GM21423 (cell line): ENCODE measurements around the gene LAMC2.
"Not testable (repeated sequence)": the region's sequence is repeated elsewhere in the genome, so short reads cannot be mapped to it uniquely, and the experiment has no call there.

Source experiments
- ATAC-seq: cut with Tn5 transposase; IDR thresholded peaks from one replicate; pipeline ENCODE4 v1.9.1; 2021; ENCODE audit warnings: mild to moderate bottlenecking, moderate library complexity; ENCODE audit not compliant: unreplicated experiment

The LAMC2 gene

DNA sequence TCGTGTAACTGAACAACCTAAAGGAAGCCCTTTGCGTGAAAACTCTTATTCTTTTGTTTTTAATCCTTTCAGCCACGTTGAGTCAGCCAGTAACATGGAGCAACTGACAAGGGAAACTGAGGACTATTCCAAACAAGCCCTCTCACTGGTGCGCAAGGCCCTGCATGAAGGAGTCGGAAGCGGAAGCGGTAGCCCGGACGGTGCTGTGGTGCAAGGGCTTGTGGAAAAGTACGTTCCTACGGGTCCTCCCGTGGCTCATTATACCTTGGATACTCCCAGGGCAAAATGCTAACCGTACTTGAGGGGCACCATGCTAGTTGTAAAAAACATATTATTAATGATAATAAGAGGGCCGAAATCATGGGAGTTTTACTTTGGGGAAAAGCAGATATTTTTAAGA, 49.4 kb downstream of the LAMC2 start:
- ATAC-seq = no peak

DNA sequence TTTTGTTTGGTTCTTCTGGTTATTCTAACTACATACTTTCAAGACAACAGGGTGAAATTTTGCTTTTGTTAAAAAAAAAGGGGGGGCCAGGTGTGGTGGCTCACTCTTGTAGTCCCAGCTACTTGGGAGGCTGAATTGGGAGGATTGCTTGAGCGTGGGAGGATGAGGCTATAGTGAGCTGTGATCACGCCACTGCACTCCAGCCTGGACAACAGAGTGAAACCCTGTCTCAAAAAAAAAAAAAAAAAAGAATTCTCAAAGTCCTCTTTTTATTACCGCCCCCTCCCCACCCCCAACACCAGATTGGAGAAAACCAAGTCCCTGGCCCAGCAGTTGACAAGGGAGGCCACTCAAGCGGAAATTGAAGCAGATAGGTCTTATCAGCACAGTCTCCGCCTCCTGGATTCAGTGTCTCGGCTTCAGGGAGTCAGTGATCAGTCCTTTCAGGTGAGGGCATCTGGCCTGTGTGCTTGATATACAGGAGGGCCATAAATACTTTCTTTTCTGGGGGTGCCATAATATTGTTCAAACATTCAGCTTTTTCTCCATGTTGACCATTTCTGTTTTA, 50.2 kb downstream of the LAMC2 start:
- no peak for ATAC-seq

DNA sequence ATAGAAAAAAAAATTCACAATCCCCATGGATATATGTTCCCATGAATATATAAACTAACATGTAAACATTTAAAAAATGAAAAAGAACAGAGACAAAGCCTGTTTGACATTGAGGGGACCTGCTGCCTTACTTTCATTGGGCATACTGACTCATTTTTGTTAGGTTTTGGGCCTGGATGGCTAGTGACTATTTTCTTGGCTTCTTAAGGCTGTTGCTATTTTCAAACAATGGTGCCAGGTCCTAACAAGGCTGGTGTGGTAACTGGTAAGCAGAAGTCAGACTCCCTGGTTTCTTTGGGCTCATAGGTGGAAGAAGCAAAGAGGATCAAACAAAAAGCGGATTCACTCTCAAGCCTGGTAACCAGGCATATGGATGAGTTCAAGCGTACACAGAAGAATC, 51.0 kb downstream of the LAMC2 start:
- ATAC-seq = no peak

DNA sequence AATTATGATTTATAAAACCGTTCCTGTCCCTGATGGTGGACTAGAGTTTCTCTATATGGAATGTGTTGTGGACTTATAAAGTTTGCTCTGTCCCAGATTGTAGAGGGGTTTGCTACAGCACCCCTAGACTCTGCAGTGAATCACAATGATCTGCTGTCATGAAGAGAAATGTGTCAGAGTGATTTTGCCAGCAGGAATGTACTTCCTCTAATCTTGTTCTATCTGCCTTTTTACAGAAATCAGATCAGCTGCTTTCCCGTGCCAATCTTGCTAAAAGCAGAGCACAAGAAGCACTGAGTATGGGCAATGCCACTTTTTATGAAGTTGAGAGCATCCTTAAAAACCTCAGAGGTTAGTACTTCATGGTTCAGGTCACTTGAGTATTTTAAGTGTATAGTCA, 52.0 kb downstream of the LAMC2 start:
- no peak for ATAC-seq

DNA sequence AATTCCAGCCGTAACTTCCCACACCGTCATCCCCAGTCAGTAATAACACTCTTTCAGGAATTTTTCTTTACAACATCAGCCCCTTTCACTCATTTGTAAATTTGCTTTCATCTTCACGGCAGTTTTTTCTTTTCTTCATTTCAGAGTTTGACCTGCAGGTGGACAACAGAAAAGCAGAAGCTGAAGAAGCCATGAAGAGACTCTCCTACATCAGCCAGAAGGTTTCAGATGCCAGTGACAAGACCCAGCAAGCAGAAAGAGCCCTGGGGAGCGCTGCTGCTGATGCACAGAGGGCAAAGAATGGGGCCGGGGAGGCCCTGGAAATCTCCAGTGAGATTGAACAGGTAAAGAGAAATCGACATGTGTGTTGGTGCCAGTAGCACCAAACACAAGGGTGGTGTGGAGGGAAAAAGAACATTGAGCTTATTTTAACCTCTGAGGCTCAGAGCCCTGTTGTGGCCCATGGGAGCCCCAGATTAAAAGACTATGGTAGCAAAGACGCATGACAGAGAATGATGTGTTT, 53.2 kb downstream of the LAMC2 start:
- no peak for ATAC-seq

DNA sequence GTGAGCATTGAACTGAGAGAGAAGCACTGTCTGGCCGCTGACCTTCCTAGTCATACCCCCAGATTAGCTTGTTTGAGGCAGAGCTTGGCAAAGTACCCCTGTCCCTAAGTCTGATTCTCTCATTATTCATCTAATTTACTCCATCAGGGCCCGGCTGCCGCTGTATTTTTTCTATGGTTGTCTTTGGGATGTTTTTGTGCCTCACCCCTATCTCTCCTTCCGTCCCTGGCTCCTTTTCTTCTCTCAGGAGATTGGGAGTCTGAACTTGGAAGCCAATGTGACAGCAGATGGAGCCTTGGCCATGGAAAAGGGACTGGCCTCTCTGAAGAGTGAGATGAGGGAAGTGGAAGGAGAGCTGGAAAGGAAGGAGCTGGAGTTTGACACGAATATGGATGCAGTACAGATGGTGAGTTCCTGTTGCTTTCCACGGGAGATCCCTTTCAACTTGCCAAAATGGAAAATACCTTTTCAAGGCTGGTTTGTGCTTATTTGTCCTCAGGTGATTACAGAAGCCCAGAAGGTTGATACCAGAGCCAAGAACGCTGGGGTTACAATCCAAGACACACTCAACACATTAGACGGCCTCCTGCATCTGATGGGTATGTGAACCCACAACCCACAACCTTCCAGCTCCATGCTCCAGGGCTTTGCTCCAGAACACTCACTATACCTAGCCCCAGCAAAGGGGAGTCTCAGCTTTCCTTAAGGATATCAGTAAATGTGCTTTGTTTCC, 53.9 kb downstream of the LAMC2 start:
- no peak for ATAC-seq

DNA sequence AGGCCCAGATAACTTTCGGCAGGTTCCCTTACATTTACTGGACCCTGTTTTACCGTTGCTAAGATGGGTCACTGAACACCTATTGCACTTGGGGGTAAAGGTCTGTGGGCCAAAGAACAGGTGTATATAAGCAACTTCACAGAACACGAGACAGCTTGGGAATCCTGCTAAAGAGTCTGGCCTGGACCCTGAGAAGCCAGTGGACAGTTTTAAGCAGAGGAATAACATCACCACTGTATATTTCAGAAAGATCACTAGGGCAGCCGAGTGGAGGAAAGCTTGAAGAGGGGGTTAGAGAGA, 54.4 kb downstream of the LAMC2 start:
- no peak for ATAC-seq

DNA sequence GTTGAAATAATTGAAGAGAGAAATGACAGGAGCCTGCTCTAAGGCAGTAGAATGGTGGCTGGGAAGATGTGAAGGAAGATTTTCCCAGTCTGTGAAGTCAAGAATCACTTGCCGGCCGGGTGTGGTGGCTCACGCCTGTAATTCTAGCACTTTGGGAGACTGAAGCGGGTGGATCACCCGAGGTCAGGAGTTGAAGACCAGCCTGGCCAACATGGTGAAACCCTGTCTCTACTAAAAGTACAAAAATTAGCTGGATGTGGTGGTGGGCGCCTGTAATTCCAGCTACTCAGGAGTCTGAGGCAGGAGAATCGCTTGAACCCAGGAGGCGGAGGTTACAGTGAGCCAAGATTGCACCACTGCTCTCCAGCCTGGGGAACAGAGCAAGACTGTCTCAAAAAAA, 54.8 kb downstream of the LAMC2 start:
- ATAC-seq = not testable (repeated sequence)

DNA sequence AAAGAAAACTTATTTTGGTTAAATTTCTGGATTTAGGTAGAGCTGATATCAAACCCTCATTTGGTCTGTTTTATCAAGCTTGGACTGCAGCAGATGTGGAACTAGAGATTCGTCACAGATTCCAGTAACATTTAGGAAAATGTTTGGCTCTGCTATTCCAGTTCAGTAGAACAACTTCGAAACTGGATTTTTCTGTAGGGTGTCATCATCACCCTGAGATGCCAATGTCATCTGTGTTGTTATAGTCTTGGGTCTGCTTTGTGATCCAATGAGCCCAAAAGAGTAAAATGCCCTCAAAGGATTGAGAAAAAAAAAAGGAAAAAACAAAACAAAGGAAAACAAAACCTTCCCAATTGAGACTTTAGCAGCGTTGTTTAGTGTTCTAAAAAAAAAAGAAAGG, 55.4 kb downstream of the LAMC2 start:
- no peak for ATAC-seq

DNA sequence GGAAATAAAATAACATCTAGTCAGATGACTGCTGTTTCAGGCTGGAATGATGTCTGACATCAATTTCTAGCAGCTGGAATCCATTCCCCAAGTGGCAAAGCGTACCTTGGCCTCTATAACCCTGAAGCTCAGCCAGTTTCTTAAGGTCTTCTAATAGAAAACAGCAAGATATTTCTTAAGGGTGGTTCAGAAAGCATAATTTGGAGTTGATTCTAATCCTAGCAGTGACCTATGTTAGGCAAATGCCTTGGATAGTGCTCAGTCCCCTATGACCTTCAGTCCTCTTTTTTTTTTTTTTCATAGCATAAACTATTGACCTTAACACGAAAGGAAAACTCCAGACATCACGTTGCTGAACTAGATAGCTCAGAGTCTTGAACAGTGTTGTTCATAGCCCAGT, 56.5 kb downstream of the LAMC2 start:
- ATAC-seq = no peak

DNA sequence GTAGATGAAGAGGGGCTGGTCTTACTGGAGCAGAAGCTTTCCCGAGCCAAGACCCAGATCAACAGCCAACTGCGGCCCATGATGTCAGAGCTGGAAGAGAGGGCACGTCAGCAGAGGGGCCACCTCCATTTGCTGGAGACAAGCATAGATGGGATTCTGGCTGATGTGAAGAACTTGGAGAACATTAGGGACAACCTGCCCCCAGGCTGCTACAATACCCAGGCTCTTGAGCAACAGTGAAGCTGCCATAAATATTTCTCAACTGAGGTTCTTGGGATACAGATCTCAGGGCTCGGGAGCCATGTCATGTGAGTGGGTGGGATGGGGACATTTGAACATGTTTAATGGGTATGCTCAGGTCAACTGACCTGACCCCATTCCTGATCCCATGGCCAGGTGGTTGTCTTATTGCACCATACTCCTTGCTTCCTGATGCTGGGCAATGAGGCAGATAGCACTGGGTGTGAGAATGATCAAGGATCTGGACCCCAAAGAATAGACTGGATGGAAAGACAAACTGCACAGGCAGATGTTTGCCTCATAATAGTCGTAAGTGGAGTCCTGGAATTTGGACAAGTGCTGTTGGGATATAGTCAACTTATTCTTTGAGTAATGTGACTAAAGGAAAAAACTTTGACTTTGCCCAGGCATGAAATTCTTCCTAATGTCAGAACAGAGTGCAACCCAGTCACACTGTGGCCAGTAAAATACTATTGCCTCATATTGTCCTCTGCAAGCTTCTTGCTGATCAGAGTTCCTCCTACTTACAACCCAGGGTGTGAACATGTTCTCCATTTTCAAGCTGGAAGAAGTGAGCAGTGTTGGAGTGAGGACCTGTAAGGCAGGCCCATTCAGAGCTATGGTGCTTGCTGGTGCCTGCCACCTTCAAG, 57.3 kb downstream of the LAMC2 start:
- no peak for ATAC-seq

DNA sequence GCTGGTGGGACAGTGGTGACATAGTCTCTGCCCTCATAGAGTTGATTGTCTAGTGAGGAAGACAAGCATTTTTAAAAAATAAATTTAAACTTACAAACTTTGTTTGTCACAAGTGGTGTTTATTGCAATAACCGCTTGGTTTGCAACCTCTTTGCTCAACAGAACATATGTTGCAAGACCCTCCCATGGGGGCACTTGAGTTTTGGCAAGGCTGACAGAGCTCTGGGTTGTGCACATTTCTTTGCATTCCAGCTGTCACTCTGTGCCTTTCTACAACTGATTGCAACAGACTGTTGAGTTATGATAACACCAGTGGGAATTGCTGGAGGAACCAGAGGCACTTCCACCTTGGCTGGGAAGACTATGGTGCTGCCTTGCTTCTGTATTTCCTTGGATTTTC, 58.4 kb downstream of the LAMC2 start:
- no peak for ATAC-seq

DNA sequence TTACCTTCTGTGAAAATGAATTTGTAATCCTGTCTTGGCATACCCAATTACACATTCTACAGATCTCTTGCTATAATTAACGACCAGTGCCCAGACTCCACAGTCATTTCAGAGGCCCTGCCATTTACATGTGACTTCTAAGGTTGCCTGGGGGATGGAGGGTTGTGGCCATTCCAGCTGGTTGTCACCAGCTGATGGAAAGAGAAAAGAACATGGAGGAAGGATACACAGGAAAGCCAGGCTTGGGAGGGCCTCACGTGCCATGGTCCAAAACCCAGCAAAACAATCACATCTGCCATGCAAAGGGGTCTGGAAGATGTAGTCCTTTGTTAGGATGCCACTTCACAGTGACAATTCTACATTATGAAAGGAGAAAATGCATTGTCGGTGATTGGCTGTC, 59.3 kb downstream of the LAMC2 start:
- ATAC-seq = no peak

DNA sequence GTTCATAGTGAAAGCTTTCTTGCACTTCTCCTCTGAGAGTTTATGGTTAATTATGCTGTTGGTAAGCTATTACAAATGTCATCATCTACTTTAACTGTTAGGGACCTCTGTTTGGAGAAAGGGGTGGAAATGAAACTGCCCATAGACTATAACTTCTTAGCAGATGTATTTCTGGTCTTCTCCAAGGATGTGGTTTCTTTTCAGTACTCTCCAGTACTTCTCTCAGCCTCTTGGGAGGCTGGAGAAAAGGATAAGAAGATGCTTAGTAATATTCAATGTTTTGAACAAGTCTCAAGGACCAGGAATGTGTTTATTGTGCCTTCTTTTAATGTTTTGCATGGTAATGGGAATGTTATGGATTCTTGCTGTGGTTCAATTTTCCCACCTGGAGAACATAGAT, 60.4 kb downstream of the LAMC2 start:
- ATAC-seq = no peak

DNA sequence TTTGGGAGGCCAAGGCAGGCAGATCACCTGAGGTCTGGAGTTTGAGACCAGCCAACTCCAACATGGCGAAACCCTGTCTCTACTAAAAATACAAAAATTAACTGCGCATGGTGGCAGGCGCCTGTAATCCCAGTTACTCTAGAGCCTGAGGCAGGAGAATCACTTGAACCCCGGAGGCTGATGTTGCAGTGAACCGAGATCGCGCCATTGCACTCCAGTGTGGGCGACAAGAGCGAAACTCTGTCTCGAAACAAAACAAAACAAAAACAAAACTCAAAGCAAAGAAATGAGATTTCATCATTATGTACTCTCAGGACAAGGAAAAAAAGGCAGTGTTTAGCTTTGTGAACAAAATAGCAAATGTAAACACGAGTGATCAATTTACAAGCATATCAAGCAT, 61.0 kb downstream of the LAMC2 start:
- no peak for ATAC-seq

DNA sequence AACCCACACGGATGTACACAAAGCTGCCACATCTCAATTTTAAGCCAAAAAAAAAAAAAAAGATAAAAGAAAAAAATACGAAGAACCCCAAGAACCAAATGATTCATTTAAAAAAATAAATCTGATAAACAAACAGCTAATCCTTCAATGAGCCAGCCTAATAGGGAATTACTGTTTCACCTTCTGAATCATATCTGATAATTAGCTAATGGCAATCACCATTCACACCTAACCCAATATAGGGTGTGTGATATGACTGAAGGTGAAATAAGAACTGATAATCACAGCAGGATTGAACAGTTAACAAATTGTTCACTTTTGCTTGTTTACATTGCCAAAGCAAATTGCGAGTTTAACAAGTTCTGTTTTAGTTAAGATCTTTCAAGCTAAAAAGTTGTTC, 61.4 kb downstream of the LAMC2 start:
- no peak for ATAC-seq

DNA sequence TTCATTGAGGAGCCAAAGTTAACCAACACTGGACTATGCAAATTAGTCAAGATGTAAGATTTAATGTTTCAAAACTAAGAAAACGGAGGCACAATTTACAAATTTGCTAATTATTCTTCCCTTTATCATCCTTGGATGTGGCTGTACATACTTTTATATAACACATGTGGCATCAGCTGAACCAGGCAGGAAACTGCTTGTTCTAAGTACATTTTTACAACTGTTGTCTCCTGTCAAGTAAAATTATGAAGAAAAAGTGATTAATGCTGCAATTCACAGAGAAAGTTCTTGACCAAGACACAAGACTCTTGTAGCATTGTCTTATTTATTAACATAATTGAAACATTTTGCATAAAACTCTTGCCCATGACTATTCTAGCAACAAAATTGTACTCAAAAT, 61.9 kb downstream of the LAMC2 start:
- no peak for ATAC-seq

DNA sequence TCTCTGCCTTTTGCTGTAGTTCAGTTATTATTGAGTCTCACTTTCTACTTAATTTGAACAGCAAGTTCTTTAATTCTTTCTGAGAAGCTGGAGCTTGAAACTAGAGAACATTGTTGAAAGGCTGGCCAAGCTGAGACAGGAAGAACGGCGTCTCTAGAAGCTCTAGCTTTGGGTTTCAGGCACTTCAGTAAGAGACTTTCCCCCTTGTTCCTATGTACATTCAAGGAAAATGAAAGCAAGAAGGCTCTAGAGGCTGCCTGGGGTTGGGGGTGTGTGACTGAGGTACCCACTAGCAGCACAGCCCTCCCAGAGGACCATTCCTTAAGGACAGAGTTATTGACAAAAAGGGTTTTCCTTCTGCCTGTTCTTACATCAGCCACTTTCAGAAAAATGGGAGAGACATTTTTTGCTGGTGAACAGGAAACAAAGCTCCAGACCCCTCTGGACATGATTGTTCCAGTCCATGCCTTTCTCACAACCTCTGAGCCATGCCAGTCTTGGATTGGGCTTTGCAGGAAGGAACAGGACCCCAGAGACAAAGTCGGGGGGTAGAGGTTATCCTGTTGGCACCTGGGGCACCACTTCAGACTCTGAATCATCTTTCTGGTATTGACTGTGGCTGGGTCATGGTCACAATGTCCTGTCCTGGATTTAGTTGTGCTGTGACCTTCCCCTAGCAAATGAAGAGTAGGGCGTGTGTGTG, 63.1 kb downstream of the LAMC2 start:
- ATAC-seq = no peak

DNA sequence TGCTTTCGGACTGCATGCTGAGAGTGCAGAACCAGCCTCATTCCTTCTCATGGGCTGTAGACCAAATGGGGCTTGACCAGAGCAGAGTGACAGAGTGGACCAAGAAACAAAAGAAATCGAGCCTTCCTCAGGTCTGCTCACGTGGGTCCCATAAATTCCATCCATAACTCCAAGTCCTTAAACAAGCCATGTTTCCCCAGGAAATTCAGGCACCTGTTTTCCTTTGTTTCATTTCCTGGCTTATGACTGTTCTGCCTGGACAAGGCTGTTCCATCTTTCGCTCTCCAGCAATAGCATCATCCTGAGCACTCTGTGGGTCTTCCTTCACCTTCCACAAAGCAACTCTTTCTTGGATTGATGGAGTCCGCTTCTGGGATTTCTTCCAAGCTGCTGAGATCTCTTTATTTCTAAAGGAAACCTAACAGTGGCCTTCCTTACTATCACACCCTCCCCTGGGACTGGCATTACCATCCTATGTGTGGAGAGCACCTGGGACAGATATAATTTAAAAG, 63.9 kb downstream of the LAMC2 start:
- no peak for ATAC-seq

DNA sequence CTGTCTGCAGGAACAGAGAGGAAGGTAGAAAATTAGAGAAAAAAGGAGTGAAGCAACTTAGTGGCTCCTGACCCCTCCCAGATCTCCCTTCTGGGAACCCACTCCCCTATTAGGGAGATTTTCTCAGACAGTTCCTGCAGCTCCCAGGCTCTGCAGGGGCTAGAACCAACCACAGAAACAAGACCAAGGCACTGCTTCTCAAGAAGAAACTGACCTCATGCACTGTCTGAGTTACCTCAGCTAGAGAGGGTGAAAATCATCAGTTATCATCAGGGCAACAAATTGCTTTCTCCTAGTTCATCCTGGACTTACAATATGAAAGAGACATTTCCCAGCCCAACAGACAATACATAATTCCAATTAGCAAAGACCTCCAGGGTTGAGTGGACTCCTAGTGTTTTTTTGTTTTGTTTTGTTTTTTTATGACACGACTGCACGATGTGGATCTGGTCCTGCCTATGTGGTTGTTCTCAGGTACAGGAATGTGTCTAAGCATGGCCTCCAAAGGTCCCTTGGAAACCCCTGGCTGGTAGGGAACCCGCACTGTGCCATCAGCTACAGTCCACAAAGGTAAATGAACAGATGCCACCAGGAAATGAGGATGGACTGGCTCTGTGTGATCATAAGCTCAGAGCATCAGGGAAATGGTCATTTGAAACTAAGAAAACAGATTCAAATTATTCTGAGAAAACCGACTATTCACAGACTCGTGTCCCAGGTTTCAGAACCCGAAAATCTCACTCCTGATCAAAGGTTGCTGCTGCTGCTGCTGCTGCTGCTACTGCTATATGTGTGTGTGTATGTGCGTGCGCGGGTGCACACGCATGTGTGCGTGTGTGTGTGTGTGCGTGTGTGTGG, 65.3 kb downstream of the LAMC2 start:
- no peak for ATAC-seq
